ENCODE data around the gene KHDC3L. TPM values are rescaled to one million over a fixed set of nuclear protein-coding genes. Genes with fewer than 3 reads are reported as not detected.

KHDC3L gene
- total and polyA plus RNA-seq, 2 of the 4 experiments (the other 2 are of a cell fraction): not detected

- Histone ChIP-seq H3K4me2 (ENCODE audit: low read depth, low read length) (no peak overlapping the region), H3K4me3 (ENCODE audit: insufficient read depth, low read depth, low read length) (no peak overlapping the region), H2AFZ (replicated peaks; ENCODE audit: low read length, poor library complexity) (no peak overlapping the region), H3K9ac (ENCODE audit: low read depth, low read length) (no peak overlapping the region), H2BK15ac (ENCODE audit: low read depth, low read length) (no peak overlapping the region), H2BK20ac (ENCODE audit: low read depth, low read length) (no peak overlapping the region), H3K36me3 (ENCODE audit: control insufficient read depth, insufficient read depth, low read length) (no peaks in the 10 kb centered on the region), H3K27ac (ENCODE audit: insufficient read depth, low read length) (no peak overlapping the region), H3K4me1 (ENCODE audit: control insufficient read depth, insufficient read depth, low read length) (no peaks in the 10 kb centered on the region), H3K18ac (ENCODE audit: low read depth, low read length) (no peak overlapping the region), H3K79me1 (ENCODE audit: low read depth in 1 of 2, low read length in 2 of 2) (no peaks in the 10 kb centered on the region), H3K27me3 (ENCODE audit: control insufficient read depth, insufficient read depth, low read length) (peaks cover 32% of the 10 kb centered on the region), H3K56ac (ENCODE audit: extremely low read depth, insufficient read depth, low read length) (no peak overlapping the region), H2BK5ac (ENCODE audit: low read depth, low read length, poor library complexity, severe bottlenecking) (no peak overlapping the region), H4K5ac (ENCODE audit: low read depth, low read length) (no peak overlapping the region), H2AK5ac (ENCODE audit: low read depth, low read length) (no peak overlapping the region), H4K20me1 (ENCODE audit: insufficient read depth, low read length) (no peaks in the 10 kb centered on the region), H4K8ac (ENCODE audit: low read depth in 2 of 2, low read length in 2 of 2) (no peak overlapping the region), H2AK9ac (replicated peaks; ENCODE audit: low read depth, low read length, poor library complexity) (no peak overlapping the region), H3K23ac (ENCODE audit: low read depth, low read length) (no peak overlapping the region), H3K9me3 (ENCODE audit: control insufficient read depth, insufficient read depth, low read length) (no peaks in the 10 kb centered on the region), H2BK120ac (ENCODE audit: low read depth, low read length) (no peak overlapping the region), H4K91ac (ENCODE audit: insufficient read depth, low read depth, low read length) (no peak overlapping the region), H3K9me1 (ENCODE audit: insufficient read depth, low read length) (no peaks in the 10 kb centered on the region), H3K4ac (ENCODE audit: low read depth, low read length) (no peak overlapping the region), H3K14ac (replicated peaks; ENCODE audit: low read depth, low read length) (no peak overlapping the region)
- ChIA-PET CTCF (no interaction called here), POLR2A (ENCODE audit: unreplicated experiment) (no interaction called here)
- in situ Hi-C loops (cut with MboI; ENCODE audit: low sequenced_read_pairs): loop anchor here (25.0 kb wide), 1 partner anchor 936 kb away; no protein-coding TSS in a partner anchor
- TF ChIP-seq, protein P1, sequence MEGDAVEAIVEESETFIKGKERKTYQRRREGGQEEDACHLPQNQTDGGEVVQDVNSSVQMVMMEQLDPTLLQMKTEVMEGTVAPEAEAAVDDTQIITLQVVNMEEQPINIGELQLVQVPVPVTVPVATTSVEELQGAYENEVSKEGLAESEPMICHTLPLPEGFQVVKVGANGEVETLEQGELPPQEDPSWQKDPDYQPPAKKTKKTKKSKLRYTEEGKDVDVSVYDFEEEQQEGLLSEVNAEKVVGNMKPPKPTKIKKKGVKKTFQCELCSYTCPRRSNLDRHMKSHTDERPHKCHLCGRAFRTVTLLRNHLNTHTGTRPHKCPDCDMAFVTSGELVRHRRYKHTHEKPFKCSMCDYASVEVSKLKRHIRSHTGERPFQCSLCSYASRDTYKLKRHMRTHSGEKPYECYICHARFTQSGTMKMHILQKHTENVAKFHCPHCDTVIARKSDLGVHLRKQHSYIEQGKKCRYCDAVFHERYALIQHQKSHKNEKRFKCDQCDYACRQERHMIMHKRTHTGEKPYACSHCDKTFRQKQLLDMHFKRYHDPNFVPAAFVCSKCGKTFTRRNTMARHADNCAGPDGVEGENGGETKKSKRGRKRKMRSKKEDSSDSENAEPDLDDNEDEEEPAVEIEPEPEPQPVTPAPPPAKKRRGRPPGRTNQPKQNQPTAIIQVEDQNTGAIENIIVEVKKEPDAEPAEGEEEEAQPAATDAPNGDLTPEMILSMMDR (conservative IDR thresholded peaks at IDR 0.05; ENCODE audit: low read depth, low read length): no peak
- intact Hi-C loops (cut with micrococcal nuclease): no loop called here
- ATAC-seq (ENCODE audit: low read depth): no peak
- 85% methylated on average over 6 of the region's 33 CpGs; no CpG with 5 or more reads in 1 of the 2 experiments for WGBS, 2 experiments (ENCODE audit: extremely low coverage in 2 of 2, insufficient read length in 1 of 2)
- BruUV-seq (replicated peaks): no TSS peak
- dilution Hi-C loops (cut with HindIII; ENCODE audit: low sequenced_read_pairs, unreplicated experiment): no loop called here
- no peak for DNase-seq
Measured at GRCh38 chr6:73348550-73349204, 13.8 kb upstream of the KHDC3L start.
